Brain pericyte (primary cell): ENCODE data around the gene PDE2A.
"Not testable (repeated sequence)": the region's sequence is repeated elsewhere in the genome, so short reads cannot be mapped to it uniquely, and the experiment has no call there.

Experiments
- DNase-seq: peaks from one replicate; pipeline ENCODE4 v3.0.0-alpha.2; 2012; ENCODE audit warnings: low read depth, low spot score

The PDE2A gene

GRCh38 chr11:72576661-72577060, 97.6 kb downstream of the PDE2A start:
- DNase-seq = no peak

- no peak for DNase-seq
Observed at GRCh38 chr11:72576243-72576595, 98.0 kb downstream of the PDE2A start.

- DNase-seq = no peak
Observed at GRCh38 chr11:72575533-72576242, 98.5 kb downstream of the PDE2A start.

GRCh38 chr11:72574548-72575460, 99.4 kb downstream of the PDE2A start:
- no peak for DNase-seq

- no peak for DNase-seq
Observed at GRCh38 chr11:72573855-72574445, 100.3 kb downstream of the PDE2A start.

GRCh38 chr11:72573072-72573854, 101.0 kb downstream of the PDE2A start:
- no peak for DNase-seq

- DNase-seq = not testable (repeated sequence)
Observed at GRCh38 chr11:72572540-72572939, 101.7 kb downstream of the PDE2A start.

- DNase-seq = no peak
Observed at GRCh38 chr11:72570893-72571661, 103.1 kb downstream of the PDE2A start.

GRCh38 chr11:72569966-72570892, 104.0 kb downstream of the PDE2A start:
- DNase-seq = no peak

- no peak for DNase-seq
Observed at GRCh38 chr11:72568861-72569260, 105.4 kb downstream of the PDE2A start.

GRCh38 chr11:72562431-72562830, 111.8 kb downstream of the PDE2A start:
- no peak for DNase-seq

GRCh38 chr11:72561856-72562255, 112.4 kb downstream of the PDE2A start:
- no peak for DNase-seq

- DNase-seq = not testable (repeated sequence)
Observed at GRCh38 chr11:72560864-72561263, 113.4 kb downstream of the PDE2A start.

- no peak for DNase-seq
Observed at GRCh38 chr11:72556433-72556832, 117.8 kb downstream of the PDE2A start.

- DNase-seq = not testable (repeated sequence)
Observed at GRCh38 chr11:72555014-72555522, 119.2 kb downstream of the PDE2A start.

GRCh38 chr11:72553706-72554105, 120.5 kb downstream of the PDE2A start:
- DNase-seq = no peak

- no peak for DNase-seq
Observed at GRCh38 chr11:72552399-72552910, 121.8 kb downstream of the PDE2A start.

GRCh38 chr11:72551571-72551970, 122.7 kb downstream of the PDE2A start:
- DNase-seq = no peak

GRCh38 chr11:72548463-72548862, 125.8 kb downstream of the PDE2A start:
- DNase-seq = no peak
